Hepatocyte (in vitro differentiated cells): ENCODE results near the gene PPP2R3A.

Experiments
- EZH2 ChIP-seq: fragments of 200-600 bp; sonication (generic); IDR thresholded peaks from 2 replicates; pipeline ENCODE4 v1.6.1; 2016; ENCODE audit warnings: antibody characterized with exemption, mild to moderate bottlenecking, borderline replicate concordance
- EZH2phosphoT487 ChIP-seq: fragments of 200-600 bp; sonication (generic); IDR thresholded peaks from one replicate; pipeline ENCODE4 v1.6.1; 2018; ENCODE audit warnings: antibody characterized with exemption, mild to moderate bottlenecking, low read depth, moderate library complexity; ENCODE audit not compliant: unreplicated experiment, severe bottlenecking
- TF ChIP-seq, protein P1 (sequence below): fragments of 200-600 bp; sonication (generic); IDR thresholded peaks from 2 replicates; pipeline ENCODE4 v1.5.1; 2016; ENCODE audit warnings: antibody characterized with exemption, mild to moderate bottlenecking; ENCODE audit not compliant: poor library complexity

DNA sequence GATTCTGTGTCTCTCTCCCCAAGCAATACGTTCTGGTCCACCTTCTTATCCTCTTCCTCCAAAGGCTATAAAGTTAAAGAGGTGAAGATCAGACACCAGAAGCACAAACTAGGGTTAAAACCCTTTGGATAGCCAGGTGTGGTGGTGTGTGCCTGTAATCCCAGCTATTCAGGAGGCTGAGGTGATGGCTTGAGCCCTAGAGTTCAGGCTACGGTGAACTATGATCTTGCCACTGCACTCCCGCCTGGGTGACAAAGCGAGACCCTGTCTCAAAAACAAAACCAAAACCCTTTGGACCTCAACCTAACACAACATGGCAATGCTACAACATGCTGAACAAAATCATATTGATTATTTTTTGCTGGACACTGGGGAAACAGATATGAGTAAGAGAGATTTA is 187.4 kb downstream of the PPP2R3A start:
- TF ChIP-seq EZH2: no peak
- TF ChIP-seq, protein P1, sequence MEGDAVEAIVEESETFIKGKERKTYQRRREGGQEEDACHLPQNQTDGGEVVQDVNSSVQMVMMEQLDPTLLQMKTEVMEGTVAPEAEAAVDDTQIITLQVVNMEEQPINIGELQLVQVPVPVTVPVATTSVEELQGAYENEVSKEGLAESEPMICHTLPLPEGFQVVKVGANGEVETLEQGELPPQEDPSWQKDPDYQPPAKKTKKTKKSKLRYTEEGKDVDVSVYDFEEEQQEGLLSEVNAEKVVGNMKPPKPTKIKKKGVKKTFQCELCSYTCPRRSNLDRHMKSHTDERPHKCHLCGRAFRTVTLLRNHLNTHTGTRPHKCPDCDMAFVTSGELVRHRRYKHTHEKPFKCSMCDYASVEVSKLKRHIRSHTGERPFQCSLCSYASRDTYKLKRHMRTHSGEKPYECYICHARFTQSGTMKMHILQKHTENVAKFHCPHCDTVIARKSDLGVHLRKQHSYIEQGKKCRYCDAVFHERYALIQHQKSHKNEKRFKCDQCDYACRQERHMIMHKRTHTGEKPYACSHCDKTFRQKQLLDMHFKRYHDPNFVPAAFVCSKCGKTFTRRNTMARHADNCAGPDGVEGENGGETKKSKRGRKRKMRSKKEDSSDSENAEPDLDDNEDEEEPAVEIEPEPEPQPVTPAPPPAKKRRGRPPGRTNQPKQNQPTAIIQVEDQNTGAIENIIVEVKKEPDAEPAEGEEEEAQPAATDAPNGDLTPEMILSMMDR: no peak
- no peak for TF ChIP-seq EZH2phosphoT487
